GM23248 (cell line): Measurements from ENCODE around the gene C2orf72.

ENCODE experiments used
- EZH2 ChIP-seq: fragments of 200-600 bp; sonication (generic); IDR thresholded peaks from 2 replicates; pipeline ENCODE4 v1.6.1; 2018; ENCODE audit warnings: antibody characterized with exemption, mild to moderate bottlenecking; ENCODE audit not compliant: insufficient read depth, poor library complexity, severe bottlenecking
- EZH2phosphoT487 ChIP-seq: fragments of 200-600 bp; sonication (generic); IDR thresholded peaks from 2 replicates; pipeline ENCODE4 v1.6.1; 2018; ENCODE audit warnings: antibody characterized with exemption, moderate library complexity, mild to moderate bottlenecking, low read depth; ENCODE audit not compliant: insufficient read depth

DNA sequence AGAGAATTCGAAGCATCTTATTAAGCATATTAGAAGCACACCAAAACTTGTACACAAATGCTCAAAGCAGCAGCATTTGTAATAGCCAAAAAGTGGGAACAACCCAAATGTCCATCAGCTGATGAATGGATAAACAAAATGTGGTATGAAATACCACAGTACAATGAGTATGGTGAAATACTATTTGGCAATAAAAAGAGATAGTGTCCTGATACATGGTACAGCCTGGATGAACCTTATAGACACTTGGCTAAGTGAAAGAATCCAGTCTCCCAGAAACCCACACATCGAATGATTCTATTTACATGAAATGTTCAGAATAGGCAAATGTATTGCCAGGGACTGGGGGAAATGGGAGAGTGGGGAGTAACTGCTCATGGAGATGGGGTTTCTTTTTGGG lies 38.4 kb upstream of the C2orf72 start:
- TF ChIP-seq EZH2 = no peak
- TF ChIP-seq EZH2phosphoT487 = no peak
